Astrocyte of the spinal cord (primary cell): ENCODE measurements around the gene IRAK4.

Experiments
- DNase-seq: peaks from one replicate; pipeline ENCODE4 v3.0.0; 2011; ENCODE audit warnings: low read depth, low spot score
- H3K4me3 ChIP-seq: 2 replicates; pipeline ENCODE4 v1.5.1; 2011; ENCODE audit warnings: low read depth, mild to moderate bottlenecking, low read length, moderate library complexity
- in situ Hi-C: cut with HindIII; loops from 2 replicates; pipeline ENCODE4 v1.10.0; 2017; ENCODE audit warnings: low sequenced_read_pairs
- TF ChIP-seq, protein P1 (sequence below): IDR thresholded peaks from 2 replicates; pipeline ENCODE4 v1.5.1; 2012; ENCODE audit warnings: low read depth, mild to moderate bottlenecking, low read length, inconsistent platforms

The IRAK4 gene

DNA sequence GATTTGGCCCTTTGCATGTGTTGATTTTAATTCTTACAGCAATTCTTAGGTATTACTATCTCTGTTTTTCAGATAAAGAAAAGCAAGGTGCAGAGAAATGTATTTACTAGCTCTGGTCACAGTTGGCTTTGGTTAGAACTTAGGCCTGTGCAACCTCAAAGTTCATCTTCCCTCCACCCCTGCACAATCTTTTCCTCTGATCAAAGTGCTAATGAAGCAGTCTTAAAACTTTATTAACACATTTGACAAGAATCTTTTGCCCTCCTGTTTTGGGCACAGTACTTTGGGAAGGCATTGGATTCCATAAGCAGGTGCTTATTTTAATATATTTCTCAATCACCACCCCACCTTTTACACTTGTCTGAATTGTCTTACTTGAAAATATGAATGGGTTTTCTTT, 2.7 kb downstream of the IRAK4 start:
- TF ChIP-seq, protein P1, sequence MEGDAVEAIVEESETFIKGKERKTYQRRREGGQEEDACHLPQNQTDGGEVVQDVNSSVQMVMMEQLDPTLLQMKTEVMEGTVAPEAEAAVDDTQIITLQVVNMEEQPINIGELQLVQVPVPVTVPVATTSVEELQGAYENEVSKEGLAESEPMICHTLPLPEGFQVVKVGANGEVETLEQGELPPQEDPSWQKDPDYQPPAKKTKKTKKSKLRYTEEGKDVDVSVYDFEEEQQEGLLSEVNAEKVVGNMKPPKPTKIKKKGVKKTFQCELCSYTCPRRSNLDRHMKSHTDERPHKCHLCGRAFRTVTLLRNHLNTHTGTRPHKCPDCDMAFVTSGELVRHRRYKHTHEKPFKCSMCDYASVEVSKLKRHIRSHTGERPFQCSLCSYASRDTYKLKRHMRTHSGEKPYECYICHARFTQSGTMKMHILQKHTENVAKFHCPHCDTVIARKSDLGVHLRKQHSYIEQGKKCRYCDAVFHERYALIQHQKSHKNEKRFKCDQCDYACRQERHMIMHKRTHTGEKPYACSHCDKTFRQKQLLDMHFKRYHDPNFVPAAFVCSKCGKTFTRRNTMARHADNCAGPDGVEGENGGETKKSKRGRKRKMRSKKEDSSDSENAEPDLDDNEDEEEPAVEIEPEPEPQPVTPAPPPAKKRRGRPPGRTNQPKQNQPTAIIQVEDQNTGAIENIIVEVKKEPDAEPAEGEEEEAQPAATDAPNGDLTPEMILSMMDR, result no peak
- no peak for DNase-seq
- in situ Hi-C loops, result no loop called here
- H3K4me3 ChIP-seq, result no peak overlapping the region

DNA sequence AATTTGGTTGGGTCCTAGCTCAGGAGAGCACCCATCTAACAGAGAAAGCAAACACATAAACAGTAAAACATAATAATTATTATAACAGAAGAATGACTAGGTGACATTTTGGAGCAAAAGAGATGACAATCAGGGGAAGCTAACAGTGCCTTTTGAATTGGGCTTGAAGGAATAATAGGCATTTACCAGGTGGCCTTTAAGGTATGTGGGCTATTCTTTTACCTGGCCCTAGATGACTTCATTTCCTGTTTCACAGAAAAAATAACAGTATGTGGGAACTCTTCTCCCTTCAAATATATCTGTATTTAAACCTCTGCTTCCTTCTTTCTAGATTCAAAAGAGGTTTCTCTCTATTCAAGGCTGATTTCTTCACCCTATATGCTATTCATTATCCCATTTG, 3.8 kb downstream of the IRAK4 start:
- no peak for DNase-seq
- in situ Hi-C loops, result no loop called here
- TF ChIP-seq, protein P1, result no peak
- H3K4me3 ChIP-seq, result no peak overlapping the region

- in situ Hi-C loops, result no loop called here
Observed at GRCh38 chr12:43763769-43764168, 5.0 kb downstream of the IRAK4 start.

DNA sequence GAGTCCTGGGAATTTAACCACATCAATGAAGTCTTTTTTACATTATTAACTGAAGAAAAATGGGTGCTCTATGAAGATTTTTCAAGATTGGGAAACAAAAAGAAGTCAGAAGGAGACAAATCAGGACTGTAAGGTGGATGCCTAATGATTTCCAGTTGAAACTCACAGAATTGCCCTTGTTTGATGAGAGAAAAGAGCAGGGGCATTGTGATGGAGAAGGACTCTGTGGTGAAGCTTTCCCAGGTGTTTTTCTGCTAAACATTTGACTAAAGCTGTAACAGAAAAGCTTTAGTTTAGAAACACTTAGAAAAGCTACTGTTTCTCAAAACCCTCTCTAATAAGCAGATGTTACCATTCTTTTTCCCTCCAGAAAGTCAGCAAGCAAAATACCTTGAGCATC, 5.8 kb downstream of the IRAK4 start:
- in situ Hi-C loops, result no loop called here
- no peak for DNase-seq
- TF ChIP-seq, protein P1, result no peak
- H3K4me3 ChIP-seq, result no peak overlapping the region

More at GRCh38 chr12:43763769-43764168, 5.0 kb downstream of the IRAK4 start:
- TF ChIP-seq, protein P1, result no peak
- H3K4me3 ChIP-seq, result no peak overlapping the region
- no peak for DNase-seq

DNA sequence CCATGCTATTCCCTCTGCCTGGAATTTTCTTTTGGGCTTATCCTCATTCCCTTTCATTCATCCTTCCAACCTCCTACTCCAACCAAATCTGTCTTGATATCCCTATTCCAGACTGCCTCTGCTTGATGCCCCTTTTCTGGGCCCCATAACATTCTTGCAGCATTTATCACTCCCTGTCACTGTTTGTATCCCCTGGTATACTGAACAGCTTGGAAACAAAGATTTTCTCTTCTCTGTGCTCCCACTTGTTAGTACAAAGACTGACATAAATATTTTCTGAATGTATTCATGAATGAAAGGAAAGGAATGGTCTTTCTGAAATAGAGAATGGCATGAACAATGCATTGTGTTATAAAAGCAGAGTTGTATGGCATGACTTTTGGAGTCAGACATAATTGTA, 7.5 kb downstream of the IRAK4 start:
- TF ChIP-seq, protein P1, result no peak
- DNase-seq, result no peak
- in situ Hi-C loops, result no loop called here
- H3K4me3 ChIP-seq, result no peak overlapping the region

DNA sequence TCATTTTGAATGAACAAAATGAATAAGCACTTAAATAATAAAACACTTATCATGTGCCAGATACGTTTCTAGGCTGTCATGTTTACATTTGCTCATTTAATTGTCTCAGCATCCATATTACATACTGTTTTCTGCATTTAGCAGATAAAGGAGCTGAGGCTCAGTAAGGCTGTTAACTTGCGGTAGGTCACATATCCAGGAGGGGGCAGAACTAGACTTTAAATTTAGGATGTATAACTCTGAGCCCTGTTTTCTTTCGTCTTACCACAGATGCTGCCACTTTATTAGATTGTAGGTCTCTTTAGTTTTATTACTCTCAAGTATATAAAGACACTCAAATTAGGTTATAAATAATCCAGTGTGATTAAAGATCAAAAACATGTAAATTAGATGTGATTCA, 17.7 kb downstream of the IRAK4 start:
- no peak overlapping the region for H3K4me3 ChIP-seq
- peak; percentile 32 for DNase-seq
- in situ Hi-C loops, result no loop called here
- TF ChIP-seq, protein P1, result peak; percentile 42
